HepG2 (cell line): Measurements from ENCODE around the gene LYST. TPM values are rescaled to one million over a fixed set of nuclear protein-coding genes. Genes with fewer than 3 reads are reported as not detected.

Source experiments
- ATAC-seq: fragments of 200-7000 bp; cut with Tn5 transposase; 3 replicates; pipeline ENCODE4 v1.9.1; 2020; ENCODE audit warnings: mild to moderate bottlenecking, moderate library complexity
- BruUV-seq: library from RNA; stranded (reverse); fragments of 400-500 nt; replicated peaks from 2 replicates; lab custom pipeline; 2021; lab: Mats Ljungman, UMichigan
- CTCF ChIA-PET: fragments of 300-600 bp; formaldehyde crosslinking; extraction: SDS; loops from one replicate; lab custom pipeline; 2021; ENCODE audit warnings: low total read pairs, inconsistent platforms, low intra/inter-chr PET ratio; lab: Yijun Ruan, JAX
- POLR2A ChIA-PET: fragments of 350-600 bp; sonication (Branson Sonifier 250); formaldehyde crosslinking; loops from one replicate; lab custom pipeline; 2020; ENCODE audit warnings: antibody characterized with exemption, inconsistent platforms; lab: Yijun Ruan, JAX
- DNase-seq: peaks from one replicate; pipeline ENCODE4 v3.0.0-alpha.2; 2015; ENCODE audit warnings: low spot score
- FAIRE-seq: peaks from 3 replicates; lab custom pipeline; 2011; peaks lifted over from hg19 to GRCh38; lab: Jason Lieb, UNC
- H2AFZ ChIP-seq: one replicate; pipeline ENCODE4 v1.6.1; 2011; ENCODE audit warnings: low read length, inconsistent platforms
- H3K27ac ChIP-seq: fragments of 300-600 bp; 3 replicates; pipeline ENCODE4 v1.8.0; 2011; ENCODE audit warnings: mixed run types, mild to moderate bottlenecking, mixed read lengths, low read length, inconsistent platforms; ENCODE audit not compliant: insufficient read depth; ENCODE audit errors: extremely low read length
- H3K27me3 ChIP-seq, 2 experiments: fragments of 200-600 bp in 1 of 2; 2 replicates in 1 of 2; 3 replicates in 1 of 2; pipeline versions ENCODE4 v1.6.0 to v1.8.0; 2011; ENCODE audit warnings: low read length in 2 of 2, mild to moderate bottlenecking in 2 of 2, moderate library complexity in 2 of 2, inconsistent platforms in 1 of 2; ENCODE audit not compliant: insufficient read depth in 2 of 2, control insufficient read depth in 1 of 2
- H3K36me3 ChIP-seq, 2 experiments: fragments of 200-600 bp in 1 of 2; replicated peaks in 1 of 2; 2 replicates in 1 of 2; 3 replicates in 1 of 2; pipeline versions ENCODE4 v1.5.1 to v1.8.0; 2011; ENCODE audit warnings: low read length in 2 of 2, inconsistent platforms in 1 of 2; ENCODE audit not compliant: insufficient read depth in 2 of 2, control insufficient read depth in 1 of 2
- H3K4me1 ChIP-seq: 2 replicates; pipeline ENCODE4 v1.5.1; 2012; ENCODE audit warnings: low read length, inconsistent platforms; ENCODE audit not compliant: insufficient read depth
- H3K4me2 ChIP-seq: 2 replicates; pipeline ENCODE4 v1.6.0; 2011; ENCODE audit warnings: low read depth, low read length, inconsistent platforms
- H3K4me3 ChIP-seq, 3 experiments: fragments of 200-600 bp in 1 of 3; sonication (generic), shearing (Covaris generic) in 1 of 3; replicated peaks in 1 of 3; 2 replicates each; pipeline ENCODE4 v1.5.1; 2011 to 2016; ENCODE audit warnings: low read length in 3 of 3, inconsistent platforms in 2 of 3, low read depth in 2 of 3, mild to moderate bottlenecking in 2 of 3, control low read depth in 1 of 3, mixed read lengths in 1 of 3; ENCODE audit not compliant: insufficient read depth in 1 of 3
- H3K79me2 ChIP-seq: one replicate; pipeline ENCODE4 v1.6.1; 2011; ENCODE audit warnings: low read length, inconsistent platforms; ENCODE audit not compliant: insufficient read depth
- H3K9ac ChIP-seq: 2 replicates; pipeline ENCODE4 v1.6.0; 2011; ENCODE audit warnings: mild to moderate bottlenecking, low read depth, low read length, inconsistent platforms; ENCODE audit not compliant: insufficient read depth
- H3K9me3 ChIP-seq: 2 replicates; pipeline ENCODE4 v1.5.1; 2012; ENCODE audit warnings: mild to moderate bottlenecking, low read length
- H4K20me1 ChIP-seq: 2 replicates; pipeline ENCODE4 v1.6.0; 2011; ENCODE audit warnings: inconsistent platforms, mild to moderate bottlenecking, low read length, moderate library complexity; ENCODE audit not compliant: insufficient read depth
- CREB1 ChIP-seq, 2 experiments: fragments of 450-650 bp in 1 of 2; IDR thresholded peaks; 2 replicates each; pipeline ENCODE4 v1.6.1; 2016 to 2017; ENCODE audit warnings: control low read depth in 1 of 2, mild to moderate bottlenecking in 1 of 2, missing compliant biosample characterization in 1 of 2, missing genetic modification characterization in 1 of 2
- FOXK1 ChIP-seq: sonication (generic); formaldehyde crosslinking; IDR thresholded peaks from 2 replicates; pipeline ENCODE4 v1.4.0; 2020; ENCODE audit warnings: low read depth, missing genetic modification reagents, borderline replicate concordance
- MZF1 ChIP-seq: sonication (generic); formaldehyde crosslinking; IDR thresholded peaks from 2 replicates; pipeline ENCODE4 v1.8.1; 2023; ENCODE audit warnings: mild to moderate bottlenecking, missing genetic modification reagents, borderline replicate concordance
- SETDB1 ChIP-seq: sonication (generic); formaldehyde crosslinking; IDR thresholded peaks from 2 replicates; pipeline ENCODE4 v1.5.1; 2020; ENCODE audit warnings: missing genetic modification reagents, mild to moderate bottlenecking, borderline replicate concordance
- SYNCRIP ChIP-seq: fragments of 200-400 bp; formaldehyde crosslinking; IDR thresholded peaks from 2 replicates; pipeline ENCODE4 v1.6.1; 2018; ENCODE audit warnings: mild to moderate bottlenecking, low read depth, low read length; ENCODE audit not compliant: insufficient read depth
- ZKSCAN1 ChIP-seq: fragments of 150-350 bp; IDR thresholded peaks from 2 replicates; pipeline ENCODE4 v1.6.1; 2014; ENCODE audit warnings: low read length
- WGBS: methylation state at CpG from one replicate; pipeline ENCODE4 v1.1.6; 2017; ENCODE audit warnings: low lambda C conversion rate; 5-methylcytosine and 5-hydroxymethylcytosine counted together
- in situ Hi-C: cut with HindIII; loops from 2 replicates; pipeline ENCODE4 v1.10.0; 2017; ENCODE audit warnings: low pct_unique_long_range_greater_than_20kb; ENCODE audit not compliant: extremely low pct_ligation_motif_present
- intact Hi-C: fragments of 100-400 bp; cut with micrococcal nuclease; formaldehyde crosslinking; loops from one replicate; pipeline ENCODE4 v1.10.0; 2022; ENCODE audit not compliant: unreplicated experiment
- polyA plus RNA-seq, 8 experiments: library from polyadenylated mRNA; depleted of rRNA in 3 of 8; stranded (reverse) in 7 of 8; unstranded in 1 of 8; fragments of >200 nt; fragmentation: Illumina TruSeq in 4 of 8; extraction: Trizol in 4 of 8; gene quantifications; 2 replicates each; pipeline versions ENCODE4 v1.2.1 to v1.2.3, GENCODE V29; 2011 to 2016; ENCODE audit warnings: low read depth in 4 of 8, missing spikeins in 1 of 8, mixed read lengths in 1 of 8; ENCODE audit not compliant: insufficient read depth in 1 of 8
- total RNA-seq, 5 experiments: library from RNA; depleted of rRNA; stranded (reverse); fragments of >200 nt; fragmentation: Illumina TruSeq; extraction: Trizol; gene quantifications; 2 replicates each; pipeline ENCODE4 v1.2.3, GENCODE V29; 2016; ENCODE audit warnings: low read depth in 1 of 5
- TF ChIP-seq, protein P1 (sequence below): conservative IDR thresholded peaks from 2 replicates; pipeline ENCODE4 v1.6.1; 2018; ENCODE audit warnings: missing genetic modification reagents
- TF ChIP-seq, protein P2 (sequence below): sonication (generic); formaldehyde crosslinking; IDR thresholded peaks from 2 replicates; pipeline ENCODE4 v1.4.0; 2020; ENCODE audit warnings: missing genetic modification reagents
- TF ChIP-seq, protein P3 (sequence below): sonication (generic); formaldehyde crosslinking; IDR thresholded peaks from 2 replicates; pipeline ENCODE4 v1.4.0; 2020; ENCODE audit warnings: mild to moderate bottlenecking, low read depth, missing genetic modification reagents

Gene LYST
- total and polyA plus RNA-seq, 2 of the 13 experiments (the other 11 are each of a cell fraction or from before 2014, with no cell fraction given), result 0.91 to 2.5 TPM

DNA sequence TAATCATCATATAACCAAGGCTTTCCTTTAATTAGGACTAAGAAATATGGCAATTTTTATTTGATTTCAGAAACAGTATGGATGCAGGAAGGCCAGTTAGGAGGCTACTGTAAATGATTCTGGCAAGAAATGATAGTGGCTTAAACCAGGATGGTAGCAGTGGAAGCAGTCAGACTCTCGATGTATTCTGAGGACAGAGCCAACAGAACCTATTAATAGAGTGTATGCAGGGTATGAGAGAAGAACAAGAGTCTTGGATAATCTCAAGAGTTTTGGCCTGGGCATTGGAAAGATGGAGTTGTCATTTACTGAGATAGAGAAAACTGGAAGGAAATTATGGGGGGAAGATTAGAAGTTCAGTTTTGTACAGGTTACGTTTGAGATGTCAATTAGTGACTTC, 143.8 kb downstream of the LYST start (continued):
- TF ChIP-seq SETDB1 (CRISPR knock-in tag), result no peak
- no peak for TF ChIP-seq MZF1 (CRISPR knock-in tag)
- no peak for TF ChIP-seq FOXK1 (CRISPR knock-in tag)
- TF ChIP-seq SYNCRIP, result no peak
- TF ChIP-seq, protein P1, sequence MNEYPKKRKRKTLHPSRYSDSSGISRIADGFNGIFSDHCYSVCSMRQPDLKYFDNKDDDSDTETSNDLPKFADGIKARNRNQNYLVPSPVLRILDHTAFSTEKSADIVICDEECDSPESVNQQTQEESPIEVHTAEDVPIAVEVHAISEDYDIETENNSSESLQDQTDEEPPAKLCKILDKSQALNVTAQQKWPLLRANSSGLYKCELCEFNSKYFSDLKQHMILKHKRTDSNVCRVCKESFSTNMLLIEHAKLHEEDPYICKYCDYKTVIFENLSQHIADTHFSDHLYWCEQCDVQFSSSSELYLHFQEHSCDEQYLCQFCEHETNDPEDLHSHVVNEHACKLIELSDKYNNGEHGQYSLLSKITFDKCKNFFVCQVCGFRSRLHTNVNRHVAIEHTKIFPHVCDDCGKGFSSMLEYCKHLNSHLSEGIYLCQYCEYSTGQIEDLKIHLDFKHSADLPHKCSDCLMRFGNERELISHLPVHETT (CRISPR knock-in tag), result no peak

DNA sequence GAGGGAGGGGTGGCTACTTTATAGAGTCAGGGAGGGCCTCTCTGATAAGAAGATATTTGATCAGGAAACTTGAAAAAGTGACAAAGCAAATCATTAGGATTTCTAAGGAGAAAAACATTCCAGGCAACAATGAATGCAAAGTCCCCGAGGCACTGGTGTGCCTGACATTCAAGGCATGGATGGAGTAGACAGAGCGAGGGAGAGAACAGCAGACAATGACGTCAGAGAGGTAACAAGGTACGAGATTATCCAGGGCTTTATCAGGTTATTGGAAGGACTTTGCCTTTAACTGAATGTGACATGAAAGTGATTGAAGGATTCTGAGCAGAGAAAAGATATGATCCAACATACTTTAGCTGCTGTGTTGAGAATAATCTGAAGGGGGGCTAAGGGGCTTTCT, 144.7 kb downstream of the LYST start:
- Histone ChIP-seq H3K9ac (no peak overlapping the region), H3K79me2 (no peaks in the 10 kb centered on the region)
- CTCF ChIA-PET, result no interaction called here

More for the DNA sequence above, 144.7 kb downstream of the LYST start:
- 85% methylated on average over 4 of the region's 4 CpGs for WGBS
- Histone ChIP-seq H3K4me2 (no peak overlapping the region), H4K20me1 (no peaks in the 10 kb centered on the region), H3K9me3 (no peaks in the 10 kb centered on the region), H3K36me3 (no peaks in the 10 kb centered on the region), H3K27me3 (no peaks in the 10 kb centered on the region), H3K4me1 (no peaks in the 10 kb centered on the region), H3K27ac (no peak overlapping the region), H2AFZ (no peak overlapping the region), H3K4me3 (no peak overlapping the region)
- ATAC-seq (no peak), FAIRE-seq (no peak), DNase-seq (no peak)
- POLR2A ChIA-PET, result no interaction called here
- no TSS peak for BruUV-seq
- TF ChIP-seq CREB1 (IDR thresholded peaks at IDR 0.05) (peak; percentile 30; the same call in 1 of the 2 replicates), CREB1 (CRISPR knock-in tag; IDR thresholded peaks at IDR 0.05) (no peak), ZKSCAN1 (no peak)
- TF ChIP-seq, protein P2, sequence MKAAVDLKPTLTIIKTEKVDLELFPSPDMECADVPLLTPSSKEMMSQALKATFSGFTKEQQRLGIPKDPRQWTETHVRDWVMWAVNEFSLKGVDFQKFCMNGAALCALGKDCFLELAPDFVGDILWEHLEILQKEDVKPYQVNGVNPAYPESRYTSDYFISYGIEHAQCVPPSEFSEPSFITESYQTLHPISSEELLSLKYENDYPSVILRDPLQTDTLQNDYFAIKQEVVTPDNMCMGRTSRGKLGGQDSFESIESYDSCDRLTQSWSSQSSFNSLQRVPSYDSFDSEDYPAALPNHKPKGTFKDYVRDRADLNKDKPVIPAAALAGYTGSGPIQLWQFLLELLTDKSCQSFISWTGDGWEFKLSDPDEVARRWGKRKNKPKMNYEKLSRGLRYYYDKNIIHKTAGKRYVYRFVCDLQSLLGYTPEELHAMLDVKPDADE (CRISPR knock-in tag), result no peak
- TF ChIP-seq, protein P3, sequence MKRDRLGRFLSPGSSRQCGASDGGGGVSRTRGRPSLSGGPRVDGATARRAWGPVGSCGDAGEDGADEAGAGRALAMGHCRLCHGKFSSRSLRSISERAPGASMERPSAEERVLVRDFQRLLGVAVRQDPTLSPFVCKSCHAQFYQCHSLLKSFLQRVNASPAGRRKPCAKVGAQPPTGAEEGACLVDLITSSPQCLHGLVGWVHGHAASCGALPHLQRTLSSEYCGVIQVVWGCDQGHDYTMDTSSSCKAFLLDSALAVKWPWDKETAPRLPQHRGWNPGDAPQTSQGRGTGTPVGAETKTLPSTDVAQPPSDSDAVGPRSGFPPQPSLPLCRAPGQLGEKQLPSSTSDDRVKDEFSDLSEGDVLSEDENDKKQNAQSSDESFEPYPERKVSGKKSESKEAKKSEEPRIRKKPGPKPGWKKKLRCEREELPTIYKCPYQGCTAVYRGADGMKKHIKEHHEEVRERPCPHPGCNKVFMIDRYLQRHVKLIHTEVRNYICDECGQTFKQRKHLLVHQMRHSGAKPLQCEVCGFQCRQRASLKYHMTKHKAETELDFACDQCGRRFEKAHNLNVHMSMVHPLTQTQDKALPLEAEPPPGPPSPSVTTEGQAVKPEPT (CRISPR knock-in tag), result no peak
- intact Hi-C loops (no loop called here), in situ Hi-C loops (no loop called here)
